ENCODE results near the gene PTN.
"Not testable (repeated sequence)": the region's sequence is repeated elsewhere in the genome, so short reads cannot be mapped to it uniquely, and the experiment has no call there.

PTN gene

GRCh38 chr7:137268001-137268865, 75.3 kb downstream of the PTN start:
- not testable (repeated sequence) for DNase-seq (ENCODE audit: low read depth in 2 of 2, low spot score in 1 of 2)

GRCh38 chr7:137266764-137267163, 76.8 kb downstream of the PTN start:
- no peak for DNase-seq (ENCODE audit: low read depth in 2 of 2, low spot score in 1 of 2)

DNA sequence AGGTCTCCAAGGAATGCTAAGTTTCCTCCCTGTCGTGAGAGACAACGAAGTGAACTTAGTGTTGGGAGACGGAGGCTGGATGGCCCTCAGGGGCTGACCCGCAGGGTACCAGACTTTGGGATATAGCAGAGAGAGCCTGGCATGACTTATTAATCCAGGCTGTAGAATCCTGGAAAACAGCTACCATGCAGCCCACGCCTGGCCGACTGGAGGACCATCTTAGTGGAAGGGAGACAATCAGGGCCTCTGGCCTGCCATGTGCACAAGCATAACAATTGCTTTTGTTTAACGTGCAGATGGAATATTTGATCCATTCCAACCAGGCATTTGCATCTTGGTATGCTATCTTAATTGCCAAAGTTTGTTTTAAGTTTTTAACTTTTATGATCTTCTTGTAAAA, 78.1 kb downstream of the PTN start:
- not testable (repeated sequence) for DNase-seq (ENCODE audit: low read depth in 2 of 2, low spot score in 1 of 2)

DNA sequence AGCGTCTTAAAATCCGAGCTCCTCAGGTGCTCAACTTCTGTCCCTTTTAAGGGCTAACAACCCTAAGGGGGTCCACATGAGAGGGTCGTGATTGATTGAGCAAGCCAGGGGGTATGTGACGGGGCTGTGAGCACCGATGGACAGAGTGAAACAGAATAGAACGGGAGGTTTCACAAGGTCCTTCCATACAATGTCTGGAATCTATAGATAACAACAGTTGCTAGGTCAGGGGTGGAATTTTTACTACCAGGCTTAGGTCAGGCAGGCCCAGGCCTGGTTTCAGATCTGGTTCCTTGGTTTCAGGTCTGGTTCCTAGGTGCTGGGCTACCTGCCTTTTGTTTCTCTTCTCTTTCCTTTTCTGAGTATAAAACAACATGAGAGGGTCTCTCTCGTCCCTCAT, 80.9 kb downstream of the PTN start:
- DNase-seq (ENCODE audit: low read depth in 2 of 2, low spot score in 1 of 2), result no peak

DNA sequence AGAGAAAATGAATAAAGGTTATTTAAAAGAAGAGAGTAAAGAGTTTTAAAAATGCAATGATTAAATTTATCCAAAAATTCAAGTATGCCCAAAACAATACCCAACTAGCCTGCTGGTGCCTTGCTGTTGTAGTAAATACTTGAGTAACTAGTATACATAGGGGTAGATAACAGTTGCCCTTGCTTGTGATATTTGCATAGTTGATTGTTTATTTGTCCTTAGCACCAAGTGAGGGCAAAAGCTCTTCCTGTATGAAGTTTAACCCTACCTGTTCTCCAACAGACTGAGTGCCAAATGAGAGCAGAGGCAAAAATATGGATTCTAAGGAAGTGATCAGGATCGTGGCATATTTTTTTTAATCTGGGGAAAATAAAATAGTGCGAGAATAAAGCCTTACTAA, 85.0 kb downstream of the PTN start:
- no peak for DNase-seq (ENCODE audit: low read depth in 2 of 2, low spot score in 1 of 2)

- no peak for DNase-seq (ENCODE audit: low read depth in 2 of 2, low spot score in 1 of 2)
These were observed 88.8 kb downstream of the PTN start for GRCh38 chr7:137254766-137255165.

DNA sequence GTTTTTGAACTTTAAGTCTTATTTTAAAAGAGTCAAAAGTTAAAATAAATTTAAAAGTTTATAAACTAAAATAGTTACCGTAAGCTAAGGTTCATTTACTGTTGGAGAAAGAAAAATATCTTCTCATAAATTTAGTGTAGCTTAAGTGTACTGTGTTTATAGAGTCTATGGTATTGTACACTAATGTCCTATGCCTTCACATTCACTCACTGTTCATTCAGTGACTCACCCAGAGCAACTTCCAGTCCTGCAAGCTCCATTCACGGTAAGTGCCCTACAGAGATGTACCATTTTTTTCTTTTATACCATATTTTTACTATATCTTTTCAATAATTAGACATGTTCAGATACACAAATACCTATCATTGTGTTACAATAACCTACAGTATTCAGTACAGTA, 97.6 kb downstream of the PTN start:
- no peak for DNase-seq (ENCODE audit: low read depth in 2 of 2, low spot score in 1 of 2)

DNA sequence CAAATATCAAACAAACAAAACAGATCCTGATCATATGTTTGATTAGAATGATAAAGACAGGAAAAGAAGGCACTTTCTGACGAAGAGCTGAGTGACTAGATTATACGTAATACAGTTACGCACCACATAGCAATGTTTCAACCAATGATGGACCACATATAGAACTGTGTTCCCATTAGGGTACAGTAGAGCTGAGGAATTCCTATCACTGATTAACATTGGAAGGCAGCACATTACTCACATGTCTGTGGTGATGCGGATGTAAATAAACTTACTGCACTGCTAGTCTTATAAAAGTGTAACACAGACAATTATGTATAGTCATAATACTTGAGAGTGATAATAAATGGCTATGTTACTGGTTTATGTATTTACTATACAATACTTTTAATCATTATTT, 98.3 kb downstream of the PTN start:
- DNase-seq (ENCODE audit: low read depth in 2 of 2, low spot score in 1 of 2), result no peak

DNA sequence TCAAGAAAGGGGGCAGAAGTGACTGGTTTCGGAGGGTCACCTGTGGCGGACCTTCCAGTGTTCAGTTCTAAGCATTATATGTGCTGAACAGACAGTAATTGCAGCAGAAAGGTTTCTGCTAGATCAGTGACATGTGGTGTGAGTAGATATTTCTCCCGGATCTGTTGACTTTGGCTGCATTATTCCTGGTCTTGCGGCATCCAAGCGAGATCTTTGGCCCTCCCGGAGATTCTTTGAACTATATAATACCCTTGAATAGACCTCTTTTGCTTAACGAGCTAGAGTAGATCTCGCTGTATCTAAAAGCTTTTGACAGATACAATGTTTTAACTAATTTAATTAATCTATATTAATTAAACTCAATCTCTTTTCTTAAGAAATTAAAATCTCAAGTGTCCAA, 99.8 kb downstream of the PTN start:
- no peak for DNase-seq (ENCODE audit: low read depth in 2 of 2, low spot score in 1 of 2)

- DNase-seq (ENCODE audit: low read depth in 2 of 2, low spot score in 1 of 2), result no peak
These were observed 100.9 kb downstream of the PTN start for GRCh38 chr7:137242616-137243015.

DNA sequence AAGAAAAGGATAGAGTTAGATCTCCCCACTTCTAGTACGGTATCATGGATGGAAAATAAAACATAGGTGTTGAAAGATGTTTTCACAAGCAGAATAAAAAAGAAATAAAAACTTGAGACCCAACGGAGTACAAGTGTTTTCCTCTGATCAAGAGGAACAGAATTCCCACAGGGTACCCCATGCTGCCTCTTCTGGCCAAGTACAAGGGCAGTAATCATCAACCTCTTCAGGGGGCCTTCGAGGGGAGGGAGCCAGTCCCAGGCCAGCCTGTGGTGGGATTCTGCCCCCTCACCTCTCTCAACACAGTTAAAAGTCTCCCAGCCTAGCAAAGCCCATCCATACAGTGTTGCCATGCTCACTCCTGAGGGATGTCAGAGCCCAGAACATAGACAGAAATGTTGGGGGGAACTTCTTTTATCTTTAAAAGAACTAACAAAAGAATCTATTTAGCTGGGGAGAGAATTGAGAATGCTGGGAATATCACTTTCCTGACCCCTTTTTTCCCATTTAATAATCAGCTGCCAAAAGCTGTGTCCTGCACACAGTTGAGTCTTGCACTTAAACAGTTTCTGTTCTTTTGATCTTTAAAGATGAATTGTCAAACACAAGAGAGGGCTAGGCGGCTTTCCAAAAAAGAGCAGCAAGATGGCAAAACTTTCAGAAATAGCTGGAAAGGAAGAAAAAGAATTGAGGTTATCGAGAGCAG, 101.7 kb downstream of the PTN start:
- no peak for DNase-seq (ENCODE audit: low read depth in 2 of 2, low spot score in 1 of 2)

GRCh38 chr7:137239186-137239585, 104.3 kb downstream of the PTN start:
- not testable (repeated sequence) for DNase-seq (ENCODE audit: low read depth in 2 of 2, low spot score in 1 of 2)

DNA sequence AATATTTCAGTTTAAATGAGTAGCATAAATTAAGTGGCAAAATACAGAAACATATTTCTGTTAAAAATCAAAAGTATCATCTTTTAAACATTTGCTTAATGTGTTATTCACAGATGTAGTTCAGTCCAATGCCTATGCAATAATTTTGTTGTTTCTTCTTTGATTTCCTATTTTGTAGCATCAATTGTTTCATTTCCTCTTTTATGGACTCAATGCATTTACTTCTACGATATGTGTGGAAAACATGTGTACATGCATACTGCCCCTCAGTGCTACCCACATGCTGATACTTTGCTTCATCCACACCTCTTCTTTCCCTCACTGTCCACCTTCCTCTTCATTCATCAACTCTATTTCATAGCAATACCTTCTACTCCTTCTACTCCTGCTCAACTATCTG, 108.1 kb downstream of the PTN start:
- no peak for DNase-seq (ENCODE audit: low read depth in 2 of 2, low spot score in 1 of 2)

DNA sequence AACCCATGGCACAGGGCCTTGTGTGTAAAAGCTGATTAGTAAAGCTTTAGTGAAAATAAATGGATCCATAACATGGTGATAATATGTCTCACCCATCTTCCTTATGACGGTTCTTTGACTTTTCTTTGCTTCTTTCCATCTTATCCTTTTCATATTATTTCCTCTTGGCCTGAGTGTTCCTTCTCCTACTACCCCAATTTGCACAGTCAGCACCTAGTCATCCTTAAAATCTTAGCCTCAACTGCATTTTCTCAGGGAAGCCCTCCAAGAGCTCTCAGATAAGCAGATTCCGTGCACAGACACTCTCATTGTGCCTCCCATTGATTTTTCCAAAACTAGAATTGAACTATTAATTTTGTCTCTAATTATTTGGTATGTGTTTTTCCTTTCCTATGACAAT, 112.4 kb downstream of the PTN start:
- no peak for DNase-seq (ENCODE audit: low read depth in 2 of 2, low spot score in 1 of 2)

DNA sequence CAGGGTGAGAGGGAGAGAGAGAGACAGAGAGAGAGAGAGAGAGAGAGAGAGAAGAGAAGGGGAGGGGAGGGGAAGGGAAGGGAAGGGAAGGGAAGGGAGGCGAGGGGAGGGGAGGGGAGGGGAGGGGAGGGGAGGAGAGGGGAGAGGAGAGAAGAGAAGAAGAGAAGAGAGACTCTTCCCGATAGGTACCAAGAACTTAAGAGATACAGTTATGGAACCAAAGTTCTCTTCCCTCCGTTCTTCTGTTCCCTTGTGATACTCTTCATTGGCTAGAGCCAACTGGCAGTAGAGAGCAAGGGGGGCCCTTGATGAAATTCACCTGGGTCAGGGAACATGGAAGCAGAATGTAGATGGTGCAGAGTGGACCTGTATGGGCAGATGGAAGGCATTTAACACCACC, 122.1 kb downstream of the PTN start:
- no peak for DNase-seq (ENCODE audit: low read depth in 2 of 2, low spot score in 1 of 2)

- no peak for DNase-seq (ENCODE audit: low read depth in 2 of 2, low spot score in 1 of 2)
These were observed 129.8 kb downstream of the PTN start for GRCh38 chr7:137213744-137214143.

- DNase-seq (ENCODE audit: low read depth in 2 of 2, low spot score in 1 of 2), result no peak
These were observed 134.2 kb downstream of the PTN start for GRCh38 chr7:137209151-137209817.

- no peak for DNase-seq (ENCODE audit: low read depth in 2 of 2, low spot score in 1 of 2)
These were observed 136.8 kb downstream of the PTN start for GRCh38 chr7:137206770-137207169.

GRCh38 chr7:137204246-137204645, 139.3 kb downstream of the PTN start:
- no peak for DNase-seq (ENCODE audit: low read depth in 2 of 2, low spot score in 1 of 2)

DNA sequence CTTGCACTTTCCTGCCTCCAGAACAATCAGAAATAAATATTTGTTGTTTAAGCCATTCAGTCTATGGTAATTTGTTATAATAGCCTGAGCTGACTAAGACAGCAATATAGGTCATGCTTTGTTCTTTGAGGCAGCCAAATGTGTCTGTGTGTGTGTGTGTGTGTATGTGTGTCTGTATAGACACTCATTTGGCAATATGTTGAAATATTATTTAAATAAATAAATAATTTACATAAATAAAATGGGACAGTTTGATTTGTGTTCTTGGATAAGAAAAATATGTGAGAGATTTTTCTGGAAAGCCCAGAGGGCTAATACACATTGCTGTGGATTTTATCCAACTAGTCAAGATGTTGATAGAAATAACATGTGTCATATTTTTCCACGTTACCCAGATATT, 140.2 kb downstream of the PTN start:
- DNase-seq (ENCODE audit: low read depth in 2 of 2, low spot score in 1 of 2), result no peak

DNA sequence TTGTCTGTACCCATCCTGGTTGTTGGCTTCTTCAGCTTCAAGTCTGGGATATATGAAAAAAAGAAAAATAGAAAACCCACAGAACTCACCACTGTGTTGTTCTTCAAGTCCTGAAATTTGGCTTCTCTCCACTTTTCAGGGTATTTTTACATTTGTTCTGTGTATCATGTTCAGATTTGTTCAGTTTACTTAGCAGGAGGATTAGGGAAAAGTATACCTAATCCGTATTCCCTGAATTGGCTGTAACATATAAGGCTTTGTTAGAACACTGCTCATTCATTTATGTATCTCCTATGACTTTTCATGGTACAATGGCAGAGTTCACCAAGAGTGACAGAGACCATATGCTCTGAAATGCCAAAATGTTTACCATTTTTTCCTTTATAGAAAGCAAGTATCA, 146.9 kb downstream of the PTN start:
- no peak for DNase-seq (ENCODE audit: low read depth in 2 of 2, low spot score in 1 of 2)

GRCh38 chr7:137195996-137196395, 147.5 kb downstream of the PTN start:
- DNase-seq (ENCODE audit: low read depth in 2 of 2, low spot score in 1 of 2), result no peak

All from stimulated activated CD8-positive, alpha-beta memory T cell treated with anti-CD3 and anti-CD28 coated beads, Interleukin-4, amount 100 ng/mL, for 4 hours (primary cell).